K562 (cell line): Measurements from ENCODE around the gene MYB. TPM values are rescaled to one million over a fixed set of nuclear protein-coding genes. Genes with fewer than 3 reads are reported as not detected.
A peak's percentile ranks its signal among the peaks of the same experiment; 100 is the strongest.

Source experiments
- ATAC-seq: fragments of 200-7000 bp; cut with Tn5 transposase; 3 replicates; pipeline ENCODE4 v1.9.1; 2020; ENCODE audit warnings: moderate library complexity
- BruUV-seq: library from RNA; stranded (reverse); fragments of 400-500 nt; replicated peaks from 2 replicates; lab custom pipeline; 2021; lab: Mats Ljungman, UMichigan
- CTCF ChIA-PET: fragments of 300-600 bp; formaldehyde crosslinking; extraction: SDS; loops from one replicate; lab custom pipeline; 2021; ENCODE audit warnings: low intra/inter-chr PET ratio; lab: Yijun Ruan, JAX
- POLR2A ChIA-PET: fragments of 300-600, 350-650 bp; sonication (Branson Sonifier 250); formaldehyde crosslinking; extraction: SDS; loops from one replicate; lab custom pipeline; 2021; ENCODE audit warnings: antibody characterized with exemption, inconsistent platforms; lab: Yijun Ruan, JAX
- DNase-seq, 4 experiments: peaks; one replicate each; pipeline versions ENCODE4 v3.0.0 to v3.0.0-alpha.2; 2011 to 2018; ENCODE audit warnings: low spot score in 3 of 4, mixed read lengths in 3 of 4; ENCODE audit errors: extremely low read depth in 1 of 4
- FAIRE-seq: peaks from 2 replicates; lab custom pipeline; 2011; peaks lifted over from hg19 to GRCh38; lab: Jason Lieb, UNC
- H2AFZ ChIP-seq: 2 replicates; pipeline ENCODE4 v1.6.0; 2011; ENCODE audit warnings: low read depth, low read length, control low read depth, inconsistent platforms
- H3K27ac ChIP-seq: fragments of 200-600 bp; 3 replicates; pipeline ENCODE4 v1.8.0; 2011; ENCODE audit warnings: low read depth, mild to moderate bottlenecking, control low read depth, inconsistent platforms, low read length, moderate library complexity, mixed read lengths; ENCODE audit errors: extremely low read depth
- H3K27me3 ChIP-seq, 2 experiments: fragments of 300-600 bp in 1 of 2; 2 replicates in 1 of 2; 3 replicates in 1 of 2; pipeline versions ENCODE4 v1.6.0 to v1.8.0; 2011; ENCODE audit warnings: inconsistent platforms in 2 of 2, low read length in 2 of 2, mild to moderate bottlenecking in 1 of 2, mixed read lengths in 1 of 2, moderate library complexity in 1 of 2; ENCODE audit not compliant: control insufficient read depth in 2 of 2, insufficient read depth in 2 of 2
- H3K36me3 ChIP-seq: fragments of 300-600 bp; 3 replicates; pipeline ENCODE4 v1.8.0; 2011; ENCODE audit warnings: mild to moderate bottlenecking, low read length, inconsistent platforms; ENCODE audit not compliant: control insufficient read depth, insufficient read depth
- H3K4me1 ChIP-seq, 2 experiments: fragments of 200-600 bp in 1 of 2; replicated peaks in 1 of 2; 2 replicates in 1 of 2; 3 replicates in 1 of 2; pipeline versions ENCODE4 v1.5.1 to v1.8.0; 2011; ENCODE audit warnings: inconsistent platforms in 2 of 2, low read length in 2 of 2, mild to moderate bottlenecking in 1 of 2, mixed read lengths in 1 of 2, moderate library complexity in 1 of 2; ENCODE audit not compliant: control insufficient read depth in 2 of 2, insufficient read depth in 2 of 2
- H3K4me2 ChIP-seq: 2 replicates; pipeline ENCODE4 v1.6.1; 2011; ENCODE audit warnings: low read length, control low read depth, inconsistent platforms, mixed read lengths; ENCODE audit not compliant: insufficient read depth
- H3K4me3 ChIP-seq: fragments of 200-600 bp; sonication (generic), shearing (Covaris generic); 2 replicates; pipeline ENCODE4 v1.5.1; 2016; ENCODE audit warnings: control low read depth, inconsistent platforms
- H3K79me2 ChIP-seq: fragments of 200-600 bp; 3 replicates; pipeline ENCODE4 v1.8.0; 2011; ENCODE audit warnings: low read length, inconsistent platforms; ENCODE audit not compliant: control insufficient read depth, insufficient read depth
- H3K9ac ChIP-seq, 2 experiments: 2 replicates each; pipeline versions ENCODE4 v1.6.0 to v1.6.1; 2011; ENCODE audit warnings: low read depth in 2 of 2, low read length in 2 of 2, control low read depth in 1 of 2, inconsistent platforms in 1 of 2, mild to moderate bottlenecking in 1 of 2, mixed read lengths in 1 of 2; ENCODE audit not compliant: insufficient read depth in 1 of 2
- H3K9me1 ChIP-seq: one replicate; pipeline ENCODE4 v1.6.0; 2011; ENCODE audit warnings: inconsistent platforms, mild to moderate bottlenecking, low read length, moderate library complexity; ENCODE audit not compliant: control insufficient read depth, insufficient read depth
- H3K9me3 ChIP-seq: replicated peaks from 2 replicates; pipeline ENCODE4 v1.5.1; 2011; ENCODE audit warnings: low read depth, low read length, inconsistent platforms; ENCODE audit not compliant: control insufficient read depth, insufficient read depth
- H4K20me1 ChIP-seq: replicated peaks from 2 replicates; pipeline ENCODE4 v1.6.1; 2011; ENCODE audit warnings: low read length, inconsistent platforms, mixed read lengths; ENCODE audit not compliant: control insufficient read depth, insufficient read depth
- ARID1B ChIP-seq: fragments of 450-650 bp; IDR thresholded peaks from 2 replicates; pipeline ENCODE4 v1.6.1; 2016; ENCODE audit warnings: antibody characterized with exemption, mild to moderate bottlenecking, inconsistent platforms
- ETV1 ChIP-seq: fragments of 450-650 bp; conservative IDR thresholded peaks from 2 replicates; pipeline ENCODE4 v1.6.1; 2016; ENCODE audit warnings: missing genetic modification characterization, control low read depth, low read depth, missing compliant biosample characterization
- KLF6 ChIP-seq: fragments of 250-450 bp; sonication (Bioruptor Pico); IDR thresholded peaks from 2 replicates; pipeline ENCODE4 v1.4.0; 2020; ENCODE audit warnings: mild to moderate bottlenecking, moderate library complexity, borderline replicate concordance
- MEF2D ChIP-seq: conservative IDR thresholded peaks from 2 replicates; pipeline ENCODE4 v1.6.1; 2016; ENCODE audit warnings: low read depth, missing genetic modification characterization, missing compliant biosample characterization
- RREB1 ChIP-seq: fragments of 250-450 bp; sonication (Bioruptor Pico); IDR thresholded peaks from 2 replicates; pipeline ENCODE4 v1.4.0; 2020
- ZNF24 ChIP-seq: fragments of 450-650 bp; IDR thresholded peaks from 2 replicates; pipeline ENCODE4 v1.6.1; 2016
- ZNF395 ChIP-seq: fragments of 200-800 bp; sonication (Bioruptor generic); IDR thresholded peaks from 2 replicates; pipeline ENCODE4 v1.6.1; 2017; ENCODE audit warnings: missing genetic modification characterization, missing compliant biosample characterization
- WGBS: fragments of 100-300 bp; shearing (Covaris generic); methylation state at CpG from one replicate; pipeline ENCODE4 v1.1.6; 2016; ENCODE audit warnings: low coverage, mixed read lengths; ENCODE audit not compliant: insufficient coverage; ENCODE audit errors: missing lambda C conversion rate; 5-methylcytosine and 5-hydroxymethylcytosine counted together
- in situ Hi-C: fragments of 300-500 bp; cut with MboI; formaldehyde crosslinking; loops from 4 replicates; pipeline ENCODE4 v1.15.0; 2018; ENCODE audit warnings: inconsistent platforms, mixed read lengths
- intact Hi-C: fragments of 100-400 bp; cut with micrococcal nuclease; formaldehyde crosslinking; loops from 2 replicates; pipeline ENCODE4 v1.14.2; 2022
- polyA plus RNA-seq, 8 experiments: library from polyadenylated mRNA; depleted of rRNA in 4 of 8; stranded (reverse) in 5 of 8; unstranded in 3 of 8; fragments of >200 nt; fragmentation: Nextera tagmentation in 2 of 8; fragmentation: Illumina TruSeq in 1 of 8; extraction: Ambion mirVana in 2 of 8; extraction: Trizol in 1 of 8; gene quantifications; 2 replicates each; pipeline versions ENCODE4 v1.2.1 to v1.2.3, GENCODE V29; 2011 to 2014; ENCODE audit warnings: inconsistent platforms in 1 of 8, missing spikeins in 1 of 8
- total RNA-seq, 7 experiments: library from RNA; depleted of rRNA in 6 of 7; stranded (reverse); fragments of >200 nt in 6 of 7; fragmentation: Illumina TruSeq in 2 of 7; extraction: Trizol in 2 of 7; gene quantifications; 2 replicates each; pipeline versions ENCODE4 v1.2.1 to v1.2.3, GENCODE V29; 2011 to 2021; ENCODE audit warnings: low replicate concordance in 1 of 7
- TF ChIP-seq, protein P1 (sequence below): fragments of 450-650 bp; conservative IDR thresholded peaks from 2 replicates; pipeline ENCODE4 v1.6.1; 2016; ENCODE audit warnings: missing genetic modification characterization, low read depth, mild to moderate bottlenecking, control low read depth, missing compliant biosample characterization

MYB gene
- total and polyA plus RNA-seq, 9 of the 15 experiments (the other 6 are each of a cell fraction or from before 2014, with no cell fraction given): 35.8 to 218 (median 140) TPM

DNA sequence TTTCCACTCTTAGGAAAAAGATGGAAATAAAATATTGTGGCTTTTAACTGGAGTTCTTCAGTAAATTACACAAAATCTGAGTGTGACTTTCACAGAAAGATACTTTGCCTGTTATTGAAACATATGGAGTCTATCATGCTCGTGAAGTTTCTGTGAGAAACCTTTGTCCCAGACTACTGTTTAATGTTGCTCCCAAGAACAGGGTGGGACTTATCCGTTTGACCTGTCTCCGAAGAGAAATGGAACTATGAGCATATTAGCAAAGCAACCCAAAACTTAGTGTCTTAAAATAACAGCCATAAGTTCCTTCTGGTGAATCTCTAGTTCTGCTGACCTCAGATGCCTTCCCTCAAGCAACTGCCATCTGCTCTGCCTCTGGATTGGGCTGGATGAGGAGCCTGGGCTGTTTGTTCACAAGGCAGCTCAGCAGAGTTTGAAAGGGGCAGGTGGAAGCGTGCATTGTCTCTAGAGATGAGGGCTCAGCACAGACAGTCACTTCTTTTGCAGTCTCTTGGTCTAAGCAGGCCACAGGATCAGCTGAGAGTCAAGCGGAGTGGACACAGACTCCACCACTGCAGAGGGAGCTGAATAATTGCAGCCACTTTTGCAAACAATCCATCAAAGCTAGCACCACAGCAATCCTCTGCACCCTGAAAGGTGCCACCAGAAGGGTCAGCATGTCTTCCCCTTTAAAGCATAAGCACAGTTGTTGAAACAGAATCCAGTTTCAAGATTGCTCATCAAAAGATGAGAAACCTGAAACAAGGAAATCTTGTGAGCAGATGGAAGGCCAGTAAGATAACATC, 52.8 kb downstream of the MYB start:
- Histone ChIP-seq H3K4me2 (no peak overlapping the region), H3K4me1 (peaks cover 17 to 41% of the 10 kb centered on the region in 2 experiments), H3K27me3 (no peaks in the 10 kb centered on the region), H4K20me1 (no peaks in the 10 kb centered on the region), H3K4me3 (no peak overlapping the region), H3K9me1 (no peaks in the 10 kb centered on the region), H3K27ac (peak overlapping the region; percentile 31; the same call in 1 of the 3 replicates), H3K9ac (peak overlapping the region in 1 of 2 experiments; percentile 80; a peak in 1 of 4 replicates), H3K79me2 (no peaks in the 10 kb centered on the region), H3K9me3 (no peaks in the 10 kb centered on the region), H3K36me3 (no peaks in the 10 kb centered on the region), H2AFZ (peak overlapping the region; percentile 86)
- ChIA-PET POLR2A (no interaction called here), CTCF (no interaction called here)
- BruUV-seq: no TSS peak
- FAIRE-seq: no peak
- DNase-seq: no peak
- in situ Hi-C loops (no loop called here), intact Hi-C loops (loop anchor here (5.0 kb wide), 1 partner anchor 88 kb away; no protein-coding TSS in a partner anchor)
- peak; percentile 18; the same call in 2 of the 3 replicates for ATAC-seq
- WGBS: 42% methylated on average over 5 of the region's 5 CpGs
- TF ChIP-seq ARID1B: 0 out of 2 replicates have a peak, but pooled peaks have one; percentile 11
- TF ChIP-seq MEF2D (tag): 0 out of 2 replicates have a peak, but pooled peaks have one; percentile 31
- TF ChIP-seq ZNF24: no peak
- TF ChIP-seq, protein P1, sequence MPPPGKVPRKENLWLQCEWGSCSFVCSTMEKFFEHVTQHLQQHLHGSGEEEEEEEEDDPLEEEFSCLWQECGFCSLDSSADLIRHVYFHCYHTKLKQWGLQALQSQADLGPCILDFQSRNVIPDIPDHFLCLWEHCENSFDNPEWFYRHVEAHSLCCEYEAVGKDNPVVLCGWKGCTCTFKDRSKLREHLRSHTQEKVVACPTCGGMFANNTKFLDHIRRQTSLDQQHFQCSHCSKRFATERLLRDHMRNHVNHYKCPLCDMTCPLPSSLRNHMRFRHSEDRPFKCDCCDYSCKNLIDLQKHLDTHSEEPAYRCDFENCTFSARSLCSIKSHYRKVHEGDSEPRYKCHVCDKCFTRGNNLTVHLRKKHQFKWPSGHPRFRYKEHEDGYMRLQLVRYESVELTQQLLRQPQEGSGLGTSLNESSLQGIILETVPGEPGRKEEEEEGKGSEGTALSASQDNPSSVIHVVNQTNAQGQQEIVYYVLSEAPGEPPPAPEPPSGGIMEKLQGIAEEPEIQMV (tag): peak; percentile 51; the same call in 1 of the 2 replicates
- TF ChIP-seq KLF6 (CRISPR knock-in tag): peak; percentile 45; the same call in 1 of the 2 replicates
- peak; percentile 57; the same call in 1 of the 2 replicates for TF ChIP-seq ZNF395 (CRISPR knock-in tag)
- TF ChIP-seq RREB1 (CRISPR knock-in tag): no peak
- peak; percentile 30; the same call in 1 of the 2 replicates for TF ChIP-seq ETV1 (tag)
